GM19025 (cell line): Measurements from ENCODE around the gene METTL24.
"Not testable (repeated sequence)": the region's sequence is repeated elsewhere in the genome, so short reads cannot be mapped to it uniquely, and the experiment has no call there.

Experiments
- ATAC-seq: cut with Tn5 transposase; IDR thresholded peaks from one replicate; pipeline ENCODE4 v1.9.1; 2021; ENCODE audit warnings: mild to moderate bottlenecking, low read depth, moderate library complexity; ENCODE audit not compliant: unreplicated experiment

The METTL24 gene

DNA sequence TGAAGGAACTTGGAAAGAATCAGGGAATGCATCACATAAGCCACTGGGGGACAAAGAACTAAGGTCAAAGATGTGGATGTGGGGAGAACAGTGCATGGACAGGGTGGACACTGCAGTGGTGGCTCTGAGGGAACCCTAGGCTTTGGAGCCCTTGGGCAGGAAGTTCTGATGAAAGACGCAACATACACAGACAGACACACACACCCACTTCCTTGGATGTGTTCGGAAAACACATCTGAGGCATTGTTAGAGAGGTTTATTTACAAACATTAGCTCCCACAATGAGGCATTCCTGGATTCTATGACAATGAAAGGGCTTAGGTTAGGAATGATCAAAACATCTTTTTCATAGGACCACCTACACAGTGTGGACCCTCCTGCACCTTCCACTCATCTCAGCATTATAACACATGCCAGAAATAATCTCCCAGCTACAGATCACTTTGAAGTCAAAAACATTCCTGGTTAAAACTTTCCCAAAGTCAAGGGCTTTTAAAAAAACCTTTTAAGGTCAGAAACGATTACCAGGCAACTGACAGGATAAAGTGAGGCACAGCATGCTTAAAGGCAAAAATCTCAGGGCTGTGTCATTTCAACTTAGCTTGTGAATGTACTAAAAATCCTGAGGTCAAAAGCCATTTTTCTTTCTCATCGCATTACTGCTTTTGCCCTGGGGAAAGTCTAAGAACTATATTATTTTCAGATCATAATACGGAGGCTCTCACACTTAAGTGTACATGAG, 6.4 kb upstream of the METTL24 start:
- no peak for ATAC-seq

DNA sequence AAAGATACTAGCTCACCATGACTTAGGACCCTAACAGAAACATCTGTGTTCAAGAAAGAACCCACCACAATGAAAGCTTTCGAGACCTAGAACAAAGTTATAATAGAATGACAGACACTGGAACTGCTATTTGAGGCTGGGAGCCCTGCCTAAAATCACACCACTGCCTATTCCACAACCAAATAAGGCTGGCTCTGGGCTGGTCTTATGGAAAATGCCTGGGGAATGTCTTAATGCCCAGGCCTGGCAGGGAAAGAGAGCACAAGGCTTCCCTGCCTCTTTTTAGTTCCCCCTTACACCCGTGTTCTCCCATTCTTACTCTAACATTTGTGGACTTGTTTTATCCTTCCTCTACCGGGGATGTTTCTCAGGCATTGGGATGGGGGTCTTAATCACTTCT, 5.6 kb upstream of the METTL24 start:
- no peak for ATAC-seq

DNA sequence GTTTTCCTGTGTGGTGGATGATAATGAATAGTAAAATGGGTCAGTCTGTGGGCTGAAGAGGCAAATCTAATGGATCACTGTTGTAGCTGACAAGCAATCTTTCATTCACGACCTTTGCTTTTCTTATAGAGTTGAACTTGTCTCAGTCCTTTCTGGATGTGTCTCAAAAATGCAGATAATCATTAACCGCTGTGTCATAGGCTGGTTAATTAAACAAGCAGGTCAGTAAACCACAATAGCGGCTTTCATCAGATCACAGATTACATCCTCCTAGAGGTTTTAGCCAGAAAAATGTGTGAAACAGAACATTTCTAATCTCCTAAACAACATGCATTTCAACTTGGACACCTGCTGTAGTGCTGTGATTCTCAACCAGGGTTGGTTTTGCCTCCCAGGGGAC, 2.5 kb upstream of the METTL24 start:
- no peak for ATAC-seq

DNA sequence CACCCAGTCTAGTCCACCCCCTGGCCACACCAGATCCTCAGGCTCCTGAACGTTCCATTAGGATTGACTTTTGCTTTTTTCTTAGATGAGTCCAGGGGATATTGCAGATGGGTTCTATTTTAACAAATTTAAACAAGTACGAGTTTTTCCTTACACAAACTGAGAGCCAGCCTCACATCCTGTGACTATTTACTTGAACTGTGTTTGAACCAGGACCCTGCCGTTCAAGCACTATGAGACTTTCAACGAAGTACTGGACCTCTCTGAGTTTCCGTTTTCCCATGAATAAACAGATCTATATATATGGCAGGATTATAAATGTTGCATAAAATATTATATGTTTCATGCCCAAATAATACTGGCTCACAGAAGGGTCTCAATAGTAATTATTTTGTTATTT, 1.4 kb upstream of the METTL24 start:
- ATAC-seq = no peak

DNA sequence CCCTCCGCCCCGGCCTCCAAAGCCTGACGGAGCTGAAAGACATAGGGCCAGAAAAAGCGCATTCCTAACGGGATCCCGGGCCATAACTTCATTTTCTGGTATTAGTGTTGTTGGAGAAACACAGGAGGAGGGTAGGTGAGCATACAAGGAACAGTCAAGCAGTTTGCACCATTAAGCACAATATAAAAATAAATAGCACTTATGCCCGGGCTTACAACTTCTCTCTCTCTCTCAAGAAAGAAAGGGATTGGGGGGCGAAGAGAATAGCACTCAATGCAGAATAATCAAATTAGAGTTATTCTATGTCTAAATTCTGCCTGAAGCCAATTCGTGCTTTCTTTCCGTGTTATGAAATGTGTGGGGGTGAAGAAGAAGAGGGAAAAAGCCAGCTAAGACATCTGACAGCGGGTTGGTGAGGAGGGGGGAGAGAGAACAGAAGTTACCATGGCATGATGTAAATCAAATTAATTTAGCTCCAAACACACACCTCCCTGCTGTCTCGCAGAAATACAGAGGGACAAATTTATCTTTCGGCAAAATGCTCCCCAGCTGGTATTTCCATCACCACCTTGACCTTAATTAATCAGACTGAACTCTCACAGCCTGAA, 508 bp upstream of the METTL24 start:
- no peak for ATAC-seq

DNA sequence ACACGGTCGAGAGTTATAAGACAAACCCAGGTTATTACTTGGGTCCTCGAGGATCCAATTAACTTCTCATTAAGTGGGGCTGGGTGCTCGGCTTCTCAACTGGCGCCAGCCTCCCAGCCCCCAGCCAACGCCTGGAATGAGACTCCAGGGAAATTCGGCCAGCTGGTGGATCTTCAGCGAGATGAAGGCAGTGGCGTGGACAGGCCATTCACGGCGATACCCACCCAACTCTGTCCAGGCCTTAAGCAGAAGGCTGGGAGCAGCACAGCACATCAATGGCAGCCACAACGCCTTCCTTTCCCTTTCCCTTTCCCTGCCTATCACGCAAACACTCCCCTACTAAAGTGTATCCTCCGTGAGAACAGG, 868 bp downstream of the METTL24 start:
- no peak for ATAC-seq

DNA sequence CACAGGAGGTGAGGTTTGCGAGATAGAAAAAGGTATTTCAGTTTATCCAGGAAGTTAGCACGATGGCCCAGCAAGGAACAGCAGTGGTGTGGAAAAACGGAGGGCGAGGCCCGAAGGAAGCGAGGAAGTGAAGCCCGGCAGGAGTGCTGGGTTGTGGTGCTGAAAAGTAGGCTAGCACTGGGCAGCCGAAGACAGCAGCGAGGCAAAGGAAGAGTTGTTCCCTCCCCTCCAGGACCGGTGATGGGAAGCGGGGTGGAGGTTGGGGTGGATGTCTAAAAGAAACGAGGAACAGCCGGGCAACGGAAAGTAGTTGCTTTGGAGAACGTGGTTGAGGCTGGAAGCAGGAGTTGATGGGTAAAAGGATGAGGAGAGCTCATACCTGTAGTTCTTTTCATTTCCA, 1.4 kb downstream of the METTL24 start:
- ATAC-seq = no peak

DNA sequence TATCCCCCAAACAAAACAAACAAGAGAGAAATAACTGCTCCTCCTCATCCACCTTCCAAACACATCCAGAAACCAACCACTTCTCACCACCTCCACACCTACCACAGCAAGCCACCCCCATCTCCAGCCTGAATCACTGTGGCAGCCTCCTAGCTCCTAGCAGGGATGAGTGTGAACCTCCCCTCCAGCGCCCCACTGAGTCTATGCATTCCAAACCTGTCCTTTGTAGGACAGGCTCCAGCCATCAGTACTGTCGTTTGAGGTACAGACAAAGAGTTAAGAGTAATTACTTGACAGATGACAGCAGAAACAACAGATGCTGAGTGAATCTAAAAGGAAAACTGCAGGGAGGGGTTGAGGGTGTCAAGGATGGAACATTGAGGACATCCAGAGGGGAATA, 2.4 kb downstream of the METTL24 start:
- ATAC-seq = no peak

DNA sequence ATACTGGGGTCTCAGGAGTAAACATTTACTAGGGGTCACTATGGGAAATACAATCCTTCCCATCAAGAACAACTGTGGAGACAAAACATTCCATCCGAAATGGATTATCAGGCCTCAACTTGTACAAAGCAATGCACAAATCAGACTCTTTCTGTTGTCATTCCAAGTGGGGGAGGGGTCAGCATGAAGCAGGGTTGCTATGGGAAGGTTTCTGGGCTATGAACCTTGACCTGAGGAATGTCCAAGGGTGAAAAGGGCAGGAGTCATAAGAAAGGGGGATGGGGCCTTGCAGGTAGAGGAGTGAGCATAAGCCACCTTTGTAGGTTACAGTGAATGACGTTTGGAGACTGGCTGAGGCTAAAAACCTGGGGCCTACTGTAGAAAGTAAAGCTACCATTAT, 3.1 kb downstream of the METTL24 start:
- no peak for ATAC-seq

DNA sequence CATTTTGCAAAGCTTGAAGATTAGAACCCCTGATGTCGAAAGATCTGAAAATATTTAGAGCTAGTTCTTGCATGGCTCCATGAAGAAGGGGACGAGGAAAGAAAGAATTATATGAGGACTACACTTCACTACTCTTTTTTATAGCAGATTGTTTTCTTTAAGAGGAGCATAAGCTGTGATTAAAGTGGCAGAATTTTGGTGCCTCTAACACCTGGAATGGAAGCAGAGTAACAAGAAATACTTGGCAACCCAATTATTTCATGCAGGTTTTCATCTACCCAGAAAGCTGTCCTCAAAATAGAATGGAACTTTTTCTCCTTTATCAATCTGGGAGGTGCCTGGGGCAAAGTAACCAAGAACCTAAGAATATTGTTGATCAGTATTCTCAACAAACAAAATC, 4.0 kb downstream of the METTL24 start:
- ATAC-seq = no peak

DNA sequence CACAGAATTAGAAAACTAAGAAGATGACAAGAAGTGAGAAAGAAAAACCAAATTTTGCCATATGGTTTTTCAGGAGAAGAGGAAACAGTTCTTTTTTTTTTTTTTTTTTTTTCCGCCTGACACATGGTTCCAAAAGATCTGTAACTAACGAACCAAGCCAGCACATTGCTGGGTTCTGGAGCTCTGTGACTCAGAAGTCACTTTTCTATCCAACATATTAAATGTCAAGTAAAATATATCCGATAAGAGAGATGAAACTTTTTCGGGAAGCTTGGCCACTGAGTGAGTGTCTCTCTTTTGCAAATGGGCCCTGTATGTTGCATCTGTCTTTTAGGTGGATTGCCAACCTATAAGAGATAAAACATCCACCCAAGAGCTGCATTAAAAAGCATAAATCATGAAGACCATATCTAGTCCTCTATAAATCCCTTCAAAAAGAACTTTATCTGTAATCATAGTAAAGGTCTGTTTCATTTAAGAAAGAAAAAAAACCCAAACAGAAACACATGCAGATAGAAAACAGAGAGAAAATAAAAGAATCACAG, 4.6 kb downstream of the METTL24 start:
- ATAC-seq = no peak

DNA sequence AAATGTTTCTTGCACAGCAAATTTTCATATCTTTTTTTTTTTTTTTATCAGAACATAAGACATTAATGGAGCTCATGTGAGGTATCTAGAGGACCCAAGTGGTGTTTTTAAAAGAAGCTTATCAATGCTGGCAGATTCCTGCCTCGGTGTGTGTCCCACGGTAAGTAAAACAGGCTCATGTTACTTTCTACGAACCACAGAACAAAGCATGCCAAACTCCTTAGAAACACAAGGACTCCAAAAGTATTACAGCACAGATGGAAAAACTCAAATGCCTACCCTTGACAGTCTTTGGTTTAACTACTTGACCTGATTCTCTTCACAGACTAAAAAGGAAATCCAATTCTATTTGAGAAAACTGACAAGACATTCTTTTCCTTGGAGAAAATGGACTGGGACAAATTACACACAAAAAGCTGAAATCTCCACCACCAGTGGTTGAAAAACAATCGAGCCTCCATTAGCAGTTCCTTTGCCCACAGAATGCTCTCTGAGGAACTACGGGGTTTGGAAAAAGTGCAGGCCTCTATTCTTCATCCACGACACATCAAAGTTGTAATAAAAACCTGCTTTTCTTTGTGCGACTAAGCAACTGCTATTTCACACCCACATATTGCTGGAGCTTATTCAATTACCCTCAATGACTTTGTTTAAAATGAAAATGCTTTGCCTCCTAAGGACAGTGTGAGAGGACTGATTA, 5.4 kb downstream of the METTL24 start:
- ATAC-seq = no peak

DNA sequence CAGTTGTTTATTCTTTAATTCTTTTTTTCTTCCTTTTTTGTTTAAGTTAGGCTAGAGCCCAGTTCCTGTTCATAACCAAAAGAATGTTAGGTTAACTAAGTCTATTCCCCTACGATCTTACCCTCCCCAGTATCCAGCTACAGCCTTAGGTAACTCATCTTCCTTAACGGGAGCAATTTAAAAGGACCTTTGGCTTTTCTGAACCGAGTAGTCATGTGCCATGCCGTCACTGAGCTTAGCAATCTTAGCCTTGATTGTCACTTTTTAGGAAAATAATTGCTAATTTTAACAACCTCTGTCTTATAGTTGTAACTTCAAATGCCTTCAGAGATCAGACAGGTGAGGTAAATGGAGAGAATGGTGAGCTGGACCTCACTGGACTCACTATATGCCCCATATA, 6.2 kb downstream of the METTL24 start:
- no peak for ATAC-seq

DNA sequence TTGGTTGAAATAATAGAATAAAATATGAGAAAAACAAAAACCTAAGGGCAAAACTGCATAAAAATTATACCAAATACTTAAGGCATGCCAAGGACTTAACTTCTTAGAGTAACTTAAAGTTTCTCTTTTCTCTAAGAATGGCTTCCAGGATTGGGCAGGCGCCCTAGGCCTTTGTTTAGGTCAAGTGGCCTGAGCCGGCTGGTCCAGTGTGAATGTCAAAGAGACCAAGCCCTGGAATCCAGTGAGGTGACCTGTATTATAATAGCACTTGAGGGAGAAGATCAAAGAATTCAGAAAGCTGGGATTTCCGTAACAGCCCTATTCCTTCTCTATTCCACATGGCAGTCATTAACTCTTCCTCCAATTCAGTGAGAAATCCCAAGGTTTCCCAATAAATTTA, 6.6 kb downstream of the METTL24 start:
- no peak for ATAC-seq

DNA sequence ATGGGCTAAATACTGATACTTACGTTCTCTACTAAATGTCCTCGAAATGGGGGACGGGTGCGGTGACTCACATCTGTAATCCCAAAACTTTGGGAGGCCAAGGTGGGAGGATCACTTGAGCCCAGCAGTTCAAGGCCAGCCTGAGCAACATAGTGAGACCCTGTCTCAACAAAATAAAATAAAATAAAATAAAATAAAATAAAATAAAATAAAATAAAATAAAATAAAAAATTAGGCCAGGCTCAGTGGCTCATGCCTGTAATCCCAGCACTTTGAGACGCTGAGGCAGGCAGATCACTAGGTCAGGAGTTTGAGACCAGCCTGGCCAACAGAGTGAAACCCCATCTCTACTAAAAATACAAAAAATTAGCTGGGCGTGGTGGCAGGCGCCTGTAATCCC, 7.6 kb downstream of the METTL24 start:
- ATAC-seq = not testable (repeated sequence)

DNA sequence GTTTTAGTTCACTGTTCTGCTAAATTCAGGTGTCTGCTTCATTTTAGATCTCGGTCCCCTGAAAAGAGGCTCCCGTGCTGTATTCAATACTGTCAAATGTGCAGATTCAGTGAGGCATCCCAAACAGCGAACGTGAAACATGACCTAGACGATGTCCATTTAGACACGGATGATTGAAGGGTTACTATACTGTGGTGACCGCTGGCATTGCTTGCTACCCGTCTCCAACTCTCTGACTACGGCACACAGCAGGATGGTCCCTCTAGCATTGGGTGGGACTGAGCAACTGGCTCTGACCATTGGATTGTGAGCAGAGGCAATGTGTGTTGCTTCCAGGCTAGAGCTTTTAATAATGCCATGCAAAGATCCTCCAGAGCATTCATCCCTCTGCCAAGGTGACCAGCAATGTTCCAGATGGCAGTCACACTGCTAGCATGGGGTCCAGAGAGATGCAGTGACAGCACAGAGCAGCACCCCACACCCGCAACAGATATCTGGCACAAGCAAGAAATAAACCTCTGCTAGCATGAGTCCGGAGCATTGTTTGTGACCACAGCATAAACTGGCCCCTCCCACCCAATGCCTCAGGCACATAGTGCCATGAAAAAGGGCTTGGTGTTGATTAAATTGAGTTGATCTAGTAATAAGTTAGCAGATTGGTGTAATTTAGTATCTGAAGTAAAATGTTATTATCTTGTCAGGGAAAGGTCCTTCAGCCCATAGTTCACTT, 9.0 kb downstream of the METTL24 start:
- ATAC-seq = no peak

DNA sequence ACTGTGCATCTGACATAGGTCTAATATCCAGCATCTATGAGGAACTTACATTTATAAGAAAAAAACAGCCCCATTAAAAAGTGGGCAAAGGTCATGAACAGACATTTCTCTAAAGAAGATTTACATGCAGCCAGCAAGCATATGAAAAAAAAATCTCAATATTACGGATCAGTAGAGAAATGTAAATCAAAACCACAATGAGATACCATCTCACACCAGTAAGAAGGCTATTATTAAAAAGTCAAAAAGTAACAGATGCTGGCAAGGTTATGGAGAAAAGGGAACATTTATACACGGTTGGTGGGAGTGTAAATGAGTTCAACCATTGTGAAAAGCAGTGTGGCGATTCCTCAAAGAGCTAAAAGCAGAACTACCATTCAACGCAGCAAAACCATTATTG, 13.1 kb downstream of the METTL24 start:
- ATAC-seq = no peak

DNA sequence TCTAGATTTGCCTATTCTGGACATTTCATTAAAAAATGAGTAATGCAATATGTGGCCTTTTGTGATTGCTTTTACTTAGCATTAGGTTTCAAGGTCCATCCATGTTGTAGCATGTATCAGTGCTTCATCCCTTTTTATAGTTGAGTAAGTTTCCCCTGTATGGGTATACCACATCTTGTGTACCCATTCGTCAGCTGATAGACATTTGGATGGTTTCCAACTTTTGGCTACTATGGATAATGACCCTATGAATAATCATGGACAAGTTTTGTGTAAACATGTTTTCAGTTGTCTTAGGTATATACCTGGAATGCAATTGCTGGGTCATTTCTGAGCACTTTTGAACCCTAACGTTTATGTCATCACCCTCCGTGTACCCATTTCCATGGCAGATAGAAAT, 15.4 kb downstream of the METTL24 start:
- ATAC-seq = no peak

DNA sequence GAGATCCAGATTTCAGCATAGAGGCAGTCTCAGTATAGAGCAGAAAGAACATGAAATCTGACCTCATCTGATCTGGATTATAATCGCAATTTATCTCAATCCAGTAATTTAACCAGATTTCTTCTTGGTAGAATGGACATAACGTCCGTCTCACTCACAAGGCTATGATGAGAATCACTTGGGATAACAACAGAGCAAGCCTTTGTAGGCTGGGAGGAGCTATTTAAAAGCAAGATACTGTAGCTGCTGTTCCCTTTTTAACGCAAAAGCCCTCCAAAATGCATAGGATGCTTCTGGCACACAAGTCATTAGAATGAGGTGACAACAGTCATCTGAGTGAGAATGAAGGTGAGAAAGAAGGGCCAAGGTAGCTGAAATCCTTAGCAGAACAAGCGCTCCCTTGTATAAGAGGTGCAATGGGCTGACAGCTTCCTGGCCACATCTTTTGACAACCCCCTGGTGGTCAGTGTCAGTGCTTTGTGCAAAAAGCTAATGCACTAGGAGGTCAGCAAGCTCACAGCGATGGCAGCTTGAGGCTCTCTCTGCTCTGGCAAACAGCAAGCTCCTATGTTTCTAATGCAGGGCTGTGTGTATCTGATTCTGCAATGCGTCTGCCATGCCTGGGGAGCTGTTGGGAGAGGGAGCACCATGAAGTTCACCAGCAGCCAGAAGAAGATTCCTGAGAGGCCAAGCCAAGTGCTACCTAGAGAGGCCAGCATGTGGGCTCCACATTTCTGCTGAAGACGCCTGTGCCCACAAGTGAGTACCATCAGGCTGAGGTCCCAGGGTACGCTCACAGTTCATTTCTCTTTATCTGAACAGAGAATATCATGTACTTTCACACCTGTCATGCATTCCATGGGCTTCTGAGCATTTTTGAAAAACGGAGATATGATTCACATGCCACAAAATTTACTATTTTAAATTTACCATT, 16.2 kb downstream of the METTL24 start:
- no peak for ATAC-seq

DNA sequence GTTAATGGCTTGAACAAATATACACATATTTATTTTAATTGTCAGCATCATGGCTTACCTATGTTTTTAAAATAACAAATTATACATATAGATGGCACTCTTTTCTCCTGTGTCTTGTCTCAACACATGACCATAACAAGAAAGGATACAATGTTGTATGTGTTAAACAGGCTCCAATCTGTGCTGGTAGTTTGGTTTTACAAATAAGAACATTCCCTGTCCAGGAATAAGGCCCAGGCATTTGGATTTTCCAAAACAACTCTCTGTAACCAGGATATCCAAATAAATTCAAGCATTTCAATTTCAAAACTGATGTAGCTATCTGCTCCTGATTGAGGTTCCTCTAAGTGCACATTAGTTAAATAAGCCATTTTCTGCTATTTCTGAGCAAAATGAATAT, 17.1 kb downstream of the METTL24 start:
- no peak for ATAC-seq
